Stimulated activated CD8-positive, alpha-beta memory T cell treated with anti-CD3 and anti-CD28 coated beads, Interleukin-4, amount 100 ng/mL, for 48 hours (primary cell): ENCODE measurements around the gene B9D2.

Experiments used
- DNase-seq: peaks from one replicate; pipeline ENCODE4 v3.0.0-alpha.2; 2020

B9D2 gene

GRCh38 chr19:41325947-41326706 lies 37.8 kb downstream of the B9D2 start:
- DNase-seq: peak; percentile 54

DNA sequence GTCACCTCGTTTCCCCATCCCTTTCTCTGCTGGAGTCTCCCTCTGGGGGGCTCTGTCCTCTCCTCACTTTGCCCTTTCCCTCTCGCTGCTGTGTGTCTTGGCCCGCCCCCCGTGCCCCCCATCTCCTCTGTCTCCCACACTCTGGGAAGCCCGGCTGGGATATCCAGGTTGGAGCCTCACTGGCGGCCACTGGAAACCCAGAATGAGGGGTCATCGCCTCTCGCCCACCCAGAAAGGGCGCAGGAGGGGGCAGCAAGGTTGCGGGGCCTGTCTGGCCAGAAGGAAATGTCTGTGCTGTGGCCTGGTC lies 38.4 kb downstream of the B9D2 start:
- no peak for DNase-seq

DNA sequence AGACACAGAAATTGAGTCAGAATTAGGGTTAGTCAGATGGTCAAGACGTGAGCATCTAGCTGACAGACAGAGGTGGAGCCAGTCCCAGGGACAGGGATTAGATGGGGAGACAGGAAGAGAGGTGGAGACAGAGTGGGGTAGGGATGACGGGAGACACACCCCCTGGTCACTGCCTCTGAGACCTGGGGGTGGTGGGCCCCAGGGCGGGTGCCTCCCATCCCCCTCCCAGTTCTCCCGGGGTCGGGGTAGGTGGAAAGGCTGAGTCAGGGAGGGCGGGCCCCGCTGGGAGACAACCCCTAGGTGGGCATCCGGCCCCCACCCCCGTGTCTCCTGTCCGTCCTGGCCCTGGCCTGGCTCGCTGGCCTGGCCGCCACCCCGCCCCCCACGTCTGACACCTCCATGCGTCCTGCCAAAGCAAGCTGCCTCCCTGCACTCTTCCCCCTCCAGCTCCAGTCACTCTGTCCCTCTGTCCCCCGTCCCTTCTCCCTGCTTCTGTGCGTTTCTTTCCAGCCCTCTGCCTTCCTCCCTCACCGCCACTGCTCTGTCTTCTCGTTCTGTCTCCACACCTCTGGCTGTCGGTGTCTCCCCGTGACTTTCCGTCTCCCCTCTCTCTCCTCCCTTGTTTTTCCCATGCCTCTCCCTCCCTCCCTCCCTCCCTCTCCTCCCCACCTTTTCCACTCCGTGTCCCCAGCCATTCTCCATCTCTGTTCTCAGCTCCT lies 38.9 kb downstream of the B9D2 start:
- DNase-seq: peak; percentile 42

- DNase-seq: no peak
Measured at GRCh38 chr19:41324231-41324702, 39.7 kb downstream of the B9D2 start.

GRCh38 chr19:41323430-41324125 lies 40.4 kb downstream of the B9D2 start:
- DNase-seq: no peak

DNA sequence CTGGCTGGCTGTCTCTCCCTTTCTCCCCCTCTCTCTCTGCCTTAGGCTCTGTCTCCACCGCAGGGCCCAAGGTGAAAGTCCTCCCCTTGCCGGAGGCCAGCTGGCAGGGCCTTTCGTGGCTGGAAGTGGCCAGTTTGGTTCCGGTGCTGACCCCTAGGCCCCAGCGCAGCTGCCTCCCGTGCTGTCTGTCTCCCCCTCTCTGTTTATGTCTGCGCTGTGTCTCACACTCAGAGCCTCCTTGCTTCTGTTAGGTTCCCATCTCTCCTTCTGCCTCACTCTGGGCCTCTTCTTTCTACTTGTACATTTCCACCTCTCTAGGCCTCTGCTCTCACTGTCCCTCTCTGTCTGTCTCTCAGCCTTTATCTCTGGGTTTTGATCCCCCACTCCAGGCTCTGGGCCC lies 40.9 kb downstream of the B9D2 start:
- DNase-seq: no peak

- no peak for DNase-seq
Measured at GRCh38 chr19:41322451-41322850, 41.5 kb downstream of the B9D2 start.

DNA sequence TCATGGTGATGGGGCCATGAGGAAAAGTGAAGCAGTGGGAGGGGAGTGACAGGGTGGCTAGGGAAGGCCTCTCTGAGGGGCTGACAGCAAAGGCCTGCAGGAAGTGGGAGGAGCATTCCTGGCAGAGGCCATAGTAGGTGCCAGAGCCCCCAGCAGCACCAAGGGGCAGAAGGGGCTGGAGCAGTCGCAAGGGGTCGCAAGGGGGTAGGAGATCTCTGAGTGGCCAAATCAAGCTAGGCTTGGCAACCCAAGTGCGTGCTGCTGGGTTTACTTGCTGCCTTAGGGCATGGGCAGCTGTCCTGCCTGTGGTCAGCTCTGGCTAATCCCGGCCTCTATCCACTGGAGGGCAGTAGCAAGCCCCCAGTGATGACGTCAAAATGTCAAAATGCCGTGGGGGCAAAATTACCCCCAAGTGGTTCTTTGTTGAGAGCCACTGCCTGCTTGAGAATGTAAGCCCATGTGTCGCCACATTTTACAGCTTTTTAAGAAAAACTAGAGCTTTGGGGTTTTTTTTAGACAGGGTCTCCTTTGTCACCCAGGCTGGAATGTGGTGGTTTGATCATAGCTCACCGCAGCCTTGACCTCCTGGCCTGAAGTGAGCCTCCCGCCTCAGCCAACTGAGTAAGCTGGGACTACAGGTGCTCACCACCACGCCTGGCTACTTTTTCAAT lies 42.2 kb downstream of the B9D2 start:
- DNase-seq: no peak

DNA sequence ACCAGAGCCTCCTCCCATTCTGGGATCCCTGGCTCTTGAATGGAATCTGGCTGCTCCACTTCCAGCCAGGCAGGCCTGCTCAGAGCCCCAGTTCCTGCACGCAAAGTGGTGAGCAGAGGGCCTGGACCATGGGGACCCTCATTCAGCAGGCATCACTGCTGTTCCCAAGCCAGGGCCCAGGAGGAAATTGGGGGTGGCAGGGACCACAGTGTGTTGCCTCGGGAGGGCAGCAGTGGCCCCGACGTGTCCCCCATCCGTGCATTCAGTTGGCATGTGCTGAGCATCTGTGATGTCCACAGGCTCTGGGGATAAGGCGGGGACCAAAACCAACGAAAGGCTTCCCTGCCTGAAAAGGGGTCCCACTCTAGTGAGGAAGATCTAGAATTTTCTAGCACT lies 42.7 kb downstream of the B9D2 start:
- DNase-seq: no peak

DNA sequence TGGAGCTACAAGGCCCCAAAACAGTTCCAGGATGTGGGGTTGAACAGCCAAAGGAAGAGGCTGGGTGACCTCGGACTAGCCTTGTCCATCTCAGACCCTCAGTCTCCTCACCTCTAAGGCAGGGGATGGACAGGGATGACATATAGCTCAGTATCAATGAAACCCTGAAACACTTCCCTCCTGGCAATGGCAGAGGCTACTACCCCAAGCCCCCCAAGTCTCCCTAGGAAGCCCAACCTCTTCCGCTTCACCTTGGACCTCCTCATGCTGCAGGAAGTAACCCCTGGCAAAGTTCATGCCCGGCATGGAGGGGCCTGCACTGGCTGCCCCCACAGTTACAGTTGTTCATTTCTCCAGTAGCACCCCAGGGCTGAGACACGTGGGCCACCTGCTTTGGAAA lies 43.4 kb downstream of the B9D2 start:
- DNase-seq: no peak

DNA sequence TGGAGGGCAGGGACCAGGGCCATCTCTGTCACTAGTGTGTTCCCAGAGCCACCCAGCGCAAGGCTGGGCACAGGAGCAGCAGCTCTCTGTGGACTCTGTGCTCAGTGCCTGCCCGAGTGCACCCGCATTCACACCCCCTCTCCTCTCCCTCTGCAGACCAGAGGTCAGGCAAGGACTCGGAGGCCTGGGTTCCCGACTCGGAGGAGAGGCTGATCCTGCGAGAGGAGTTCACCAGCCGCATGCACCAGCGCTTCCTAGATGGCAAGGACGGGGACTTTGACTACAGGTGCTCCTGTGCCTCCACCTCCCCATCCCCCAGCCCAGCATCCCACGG lies 43.8 kb downstream of the B9D2 start:
- no peak for DNase-seq

DNA sequence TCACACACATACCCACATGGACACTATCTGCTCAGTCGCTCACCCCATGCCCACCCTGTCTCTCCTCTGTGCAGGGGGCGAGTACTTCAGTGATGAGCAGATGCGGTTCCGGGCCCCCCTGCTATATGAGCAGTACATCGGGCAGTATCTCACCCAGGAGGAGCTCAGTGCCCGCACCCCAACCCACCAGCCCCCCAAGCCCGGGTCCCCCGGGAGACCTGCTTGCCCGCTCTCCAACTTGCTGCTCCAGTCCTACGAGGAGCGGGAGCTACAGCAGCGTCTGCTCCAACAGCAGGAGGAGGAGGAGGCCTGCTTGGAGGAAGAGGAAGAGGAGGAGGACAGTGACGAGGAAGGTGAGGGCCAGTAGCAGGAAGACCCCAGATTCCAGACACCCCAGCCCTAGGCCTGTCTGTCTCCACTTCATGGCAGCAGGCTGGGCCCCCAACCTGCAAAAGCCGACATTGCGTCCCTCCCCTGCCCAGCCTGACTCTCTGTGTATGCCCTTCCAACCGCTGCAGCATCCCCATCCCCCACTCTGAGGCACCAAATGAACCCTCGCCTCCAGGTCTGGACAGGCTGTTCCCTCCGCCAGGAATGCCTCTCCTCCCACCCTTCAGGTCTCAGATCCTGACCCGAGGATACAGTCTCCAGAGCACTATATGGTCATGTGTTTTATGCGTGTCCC lies 44.3 kb downstream of the B9D2 start:
- no peak for DNase-seq

GRCh38 chr19:41318696-41319499 lies 45.1 kb downstream of the B9D2 start:
- DNase-seq: no peak

GRCh38 chr19:41316306-41316920 lies 47.5 kb downstream of the B9D2 start:
- DNase-seq: no peak

GRCh38 chr19:41311613-41312012 lies 52.3 kb downstream of the B9D2 start:
- no peak for DNase-seq

DNA sequence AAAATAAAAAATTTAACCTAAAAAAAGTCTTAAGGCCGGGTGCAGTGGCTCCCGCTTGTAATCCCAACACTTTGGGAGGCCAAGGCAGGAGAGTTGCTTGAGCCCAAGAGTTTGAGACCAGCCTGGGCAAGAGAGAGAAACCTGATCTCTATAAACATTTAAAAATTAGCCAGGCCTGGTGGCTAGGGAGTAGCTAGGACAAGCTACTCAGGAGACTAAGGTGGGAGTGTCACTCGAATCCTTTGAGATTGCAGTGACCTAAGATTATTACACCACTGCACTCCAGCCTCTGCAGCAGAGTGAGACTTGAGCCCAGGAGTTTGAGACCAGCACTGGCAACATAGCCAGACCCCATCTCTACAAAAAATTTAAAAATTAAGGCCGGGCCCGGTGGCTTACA lies 52.9 kb downstream of the B9D2 start:
- no peak for DNase-seq

DNA sequence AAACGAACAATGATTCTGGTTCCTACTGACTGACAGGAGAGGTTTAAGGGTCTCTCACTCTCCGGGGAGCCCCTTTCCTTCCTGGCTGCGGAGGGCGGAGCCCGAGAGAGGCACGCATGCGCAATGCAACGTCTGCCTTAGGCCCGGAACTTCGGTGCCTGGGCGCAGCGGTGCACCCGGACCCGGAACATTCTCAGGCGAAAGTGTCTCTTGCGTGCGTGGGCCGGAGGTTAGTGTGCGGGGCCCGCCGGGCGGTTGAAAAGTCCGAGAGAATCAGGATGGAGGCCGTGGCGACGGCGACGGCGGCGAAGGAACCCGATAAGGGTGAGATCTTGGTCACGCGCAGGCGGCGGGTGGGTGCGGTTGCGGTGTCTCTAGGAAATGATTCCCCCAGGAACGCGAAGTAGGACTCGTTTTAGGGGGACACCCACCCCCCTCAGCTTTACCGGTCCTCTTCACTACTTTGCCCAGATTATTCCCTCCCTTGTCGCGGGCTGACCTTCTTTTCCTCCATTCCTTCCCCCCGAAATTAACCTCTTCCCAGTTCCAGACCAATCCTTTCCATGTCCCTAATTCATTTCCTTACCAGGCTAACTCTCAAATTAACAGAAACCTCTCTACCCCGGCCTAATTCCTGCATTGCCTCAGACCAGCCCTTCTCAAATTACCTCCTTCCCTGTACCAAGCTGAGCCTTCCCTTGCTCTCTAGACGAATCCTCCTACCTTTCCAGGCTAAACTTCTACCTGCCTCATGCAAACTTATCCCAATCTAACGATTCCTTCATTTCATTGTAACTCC lies 53.7 kb downstream of the B9D2 start, which contains the start of gene CCDC97:
Gene CCDC97, plus strand, starts transcription at position 140 of the 799 bp plus-strand sequence. Its CDS starts 139 bp downstream, at position 279.
- DNase-seq: peak; percentile 92

GRCh38 chr19:41309180-41310032 lies 54.5 kb downstream of the B9D2 start:
- peak; percentile 47 for DNase-seq

GRCh38 chr19:41308450-41309179 lies 55.3 kb downstream of the B9D2 start:
- DNase-seq: peak; percentile 99
